K562 (cell line): ENCODE results near the gene MAP3K7. TPM values are rescaled to one million over a fixed set of nuclear protein-coding genes. Genes with fewer than 3 reads are reported as not detected.

Experiments used
- ATAC-seq: fragments of 200-7000 bp; cut with Tn5 transposase; 3 replicates; pipeline ENCODE4 v1.9.1; 2020; ENCODE audit warnings: moderate library complexity
- BruUV-seq: library from RNA; stranded (reverse); fragments of 400-500 nt; replicated peaks from 2 replicates; lab custom pipeline; 2021; lab: Mats Ljungman, UMichigan
- CTCF ChIA-PET: fragments of 300-600 bp; formaldehyde crosslinking; extraction: SDS; loops from one replicate; lab custom pipeline; 2021; ENCODE audit warnings: low intra/inter-chr PET ratio; lab: Yijun Ruan, JAX
- POLR2A ChIA-PET: fragments of 300-600, 350-650 bp; sonication (Branson Sonifier 250); formaldehyde crosslinking; extraction: SDS; loops from one replicate; lab custom pipeline; 2021; ENCODE audit warnings: antibody characterized with exemption, inconsistent platforms; lab: Yijun Ruan, JAX
- DNase-seq, 4 experiments: peaks; one replicate each; pipeline versions ENCODE4 v3.0.0 to v3.0.0-alpha.2; 2011 to 2018; ENCODE audit warnings: low spot score in 3 of 4, mixed read lengths in 3 of 4; ENCODE audit errors: extremely low read depth in 1 of 4
- FAIRE-seq: peaks from 2 replicates; lab custom pipeline; 2011; peaks lifted over from hg19 to GRCh38; lab: Jason Lieb, UNC
- H2AFZ ChIP-seq: 2 replicates; pipeline ENCODE4 v1.6.0; 2011; ENCODE audit warnings: low read depth, low read length, control low read depth, inconsistent platforms
- H3K27ac ChIP-seq: fragments of 200-600 bp; 3 replicates; pipeline ENCODE4 v1.8.0; 2011; ENCODE audit warnings: low read depth, mild to moderate bottlenecking, control low read depth, inconsistent platforms, low read length, moderate library complexity, mixed read lengths; ENCODE audit errors: extremely low read depth
- H3K27me3 ChIP-seq, 2 experiments: fragments of 300-600 bp in 1 of 2; 2 replicates in 1 of 2; 3 replicates in 1 of 2; pipeline versions ENCODE4 v1.6.0 to v1.8.0; 2011; ENCODE audit warnings: inconsistent platforms in 2 of 2, low read length in 2 of 2, mild to moderate bottlenecking in 1 of 2, mixed read lengths in 1 of 2, moderate library complexity in 1 of 2; ENCODE audit not compliant: control insufficient read depth in 2 of 2, insufficient read depth in 2 of 2
- H3K36me3 ChIP-seq: fragments of 300-600 bp; 3 replicates; pipeline ENCODE4 v1.8.0; 2011; ENCODE audit warnings: mild to moderate bottlenecking, low read length, inconsistent platforms; ENCODE audit not compliant: control insufficient read depth, insufficient read depth
- H3K4me1 ChIP-seq, 2 experiments: fragments of 200-600 bp in 1 of 2; replicated peaks in 1 of 2; 2 replicates in 1 of 2; 3 replicates in 1 of 2; pipeline versions ENCODE4 v1.5.1 to v1.8.0; 2011; ENCODE audit warnings: inconsistent platforms in 2 of 2, low read length in 2 of 2, mild to moderate bottlenecking in 1 of 2, mixed read lengths in 1 of 2, moderate library complexity in 1 of 2; ENCODE audit not compliant: control insufficient read depth in 2 of 2, insufficient read depth in 2 of 2
- H3K4me2 ChIP-seq: 2 replicates; pipeline ENCODE4 v1.6.1; 2011; ENCODE audit warnings: low read length, control low read depth, inconsistent platforms, mixed read lengths; ENCODE audit not compliant: insufficient read depth
- H3K4me3 ChIP-seq: fragments of 200-600 bp; sonication (generic), shearing (Covaris generic); 2 replicates; pipeline ENCODE4 v1.5.1; 2016; ENCODE audit warnings: control low read depth, inconsistent platforms
- H3K79me2 ChIP-seq: fragments of 200-600 bp; 3 replicates; pipeline ENCODE4 v1.8.0; 2011; ENCODE audit warnings: low read length, inconsistent platforms; ENCODE audit not compliant: control insufficient read depth, insufficient read depth
- H3K9ac ChIP-seq, 2 experiments: 2 replicates each; pipeline versions ENCODE4 v1.6.0 to v1.6.1; 2011; ENCODE audit warnings: low read depth in 2 of 2, low read length in 2 of 2, control low read depth in 1 of 2, inconsistent platforms in 1 of 2, mild to moderate bottlenecking in 1 of 2, mixed read lengths in 1 of 2; ENCODE audit not compliant: insufficient read depth in 1 of 2
- H3K9me1 ChIP-seq: one replicate; pipeline ENCODE4 v1.6.0; 2011; ENCODE audit warnings: inconsistent platforms, mild to moderate bottlenecking, low read length, moderate library complexity; ENCODE audit not compliant: control insufficient read depth, insufficient read depth
- H3K9me3 ChIP-seq: replicated peaks from 2 replicates; pipeline ENCODE4 v1.5.1; 2011; ENCODE audit warnings: low read depth, low read length, inconsistent platforms; ENCODE audit not compliant: control insufficient read depth, insufficient read depth
- H4K20me1 ChIP-seq: replicated peaks from 2 replicates; pipeline ENCODE4 v1.6.1; 2011; ENCODE audit warnings: low read length, inconsistent platforms, mixed read lengths; ENCODE audit not compliant: control insufficient read depth, insufficient read depth
- C11orf30 ChIP-seq: fragments of 450-650 bp; IDR thresholded peaks from 2 replicates; pipeline ENCODE4 v1.6.1; 2016; ENCODE audit warnings: low read depth, mild to moderate bottlenecking
- IFI16 ChIP-seq: fragments of 250-450 bp; sonication (Bioruptor Pico); IDR thresholded peaks from 2 replicates; pipeline ENCODE4 v2.1.2; 2022; ENCODE audit warnings: mild to moderate bottlenecking, inconsistent platforms
- MAFF ChIP-seq: IDR thresholded peaks from 2 replicates; pipeline ENCODE4 v1.6.1; 2012; ENCODE audit warnings: low read length, improper control_type of control experiment
- MAFG ChIP-seq: fragments of 450-650 bp; conservative IDR thresholded peaks from 2 replicates; pipeline ENCODE4 v1.6.1; 2016; ENCODE audit warnings: missing genetic modification characterization, missing compliant biosample characterization
- MAFK ChIP-seq: IDR thresholded peaks from 2 replicates; pipeline ENCODE4 v1.6.1; 2011; ENCODE audit warnings: low read length, improper control_type of control experiment
- SMAD1 ChIP-seq: fragments of 150-350 bp; IDR thresholded peaks from 2 replicates; pipeline ENCODE4 v1.6.1; 2014; ENCODE audit warnings: low read length, low read depth; ENCODE audit not compliant: partially characterized antibody
- ZBTB43 ChIP-seq: sonication (generic); formaldehyde crosslinking; IDR thresholded peaks from 2 replicates; pipeline ENCODE4 v1.8.0; 2023; ENCODE audit warnings: mild to moderate bottlenecking, missing genetic modification reagents
- ZNF316 ChIP-seq: fragments of 450-650 bp; IDR thresholded peaks from 2 replicates; pipeline ENCODE4 v1.6.1; 2016
- WGBS: fragments of 100-300 bp; shearing (Covaris generic); methylation state at CpG from one replicate; pipeline ENCODE4 v1.1.6; 2016; ENCODE audit warnings: low coverage, mixed read lengths; ENCODE audit not compliant: insufficient coverage; ENCODE audit errors: missing lambda C conversion rate; 5-methylcytosine and 5-hydroxymethylcytosine counted together
- in situ Hi-C: fragments of 300-500 bp; cut with MboI; formaldehyde crosslinking; loops from 4 replicates; pipeline ENCODE4 v1.15.0; 2018; ENCODE audit warnings: inconsistent platforms, mixed read lengths
- intact Hi-C: fragments of 100-400 bp; cut with micrococcal nuclease; formaldehyde crosslinking; loops from 2 replicates; pipeline ENCODE4 v1.14.2; 2022
- polyA plus RNA-seq, 8 experiments: library from polyadenylated mRNA; depleted of rRNA in 4 of 8; stranded (reverse) in 5 of 8; unstranded in 3 of 8; fragments of >200 nt; fragmentation: Nextera tagmentation in 2 of 8; fragmentation: Illumina TruSeq in 1 of 8; extraction: Ambion mirVana in 2 of 8; extraction: Trizol in 1 of 8; gene quantifications; 2 replicates each; pipeline versions ENCODE4 v1.2.1 to v1.2.3, GENCODE V29; 2011 to 2014; ENCODE audit warnings: inconsistent platforms in 1 of 8, missing spikeins in 1 of 8
- total RNA-seq, 7 experiments: library from RNA; depleted of rRNA in 6 of 7; stranded (reverse); fragments of >200 nt in 6 of 7; fragmentation: Illumina TruSeq in 2 of 7; extraction: Trizol in 2 of 7; gene quantifications; 2 replicates each; pipeline versions ENCODE4 v1.2.1 to v1.2.3, GENCODE V29; 2011 to 2021; ENCODE audit warnings: low replicate concordance in 1 of 7

MAP3K7 gene
- total and polyA plus RNA-seq, 9 of the 15 experiments (the other 6 are each of a cell fraction or from before 2014, with no cell fraction given) = 13.4 to 60.9 (median 34.8) TPM

DNA sequence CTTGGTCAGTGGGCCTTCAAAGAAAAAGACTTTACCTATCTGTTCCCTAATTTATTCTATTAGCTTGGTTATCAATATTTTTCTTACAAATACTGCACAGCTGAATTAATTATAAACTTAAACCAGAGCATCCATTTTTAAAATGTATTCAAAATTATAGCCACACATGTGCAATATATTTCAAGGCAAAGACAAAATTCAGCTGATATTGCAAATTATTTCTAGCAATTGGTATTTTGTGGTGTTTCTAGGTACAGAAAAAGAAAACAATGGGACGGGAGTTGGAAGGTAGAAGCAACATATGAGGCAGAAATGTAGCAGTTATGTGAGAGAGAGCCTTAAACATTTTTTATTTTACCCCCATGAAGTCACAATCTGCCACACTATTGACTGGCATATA, 64.9 kb downstream of the MAP3K7 start:
- Histone ChIP-seq H3K9ac (no peak overlapping the region), H3K4me3 (no peak overlapping the region), H3K4me2 (no peak overlapping the region), H3K4me1 (no peaks in the 10 kb centered on the region), H3K27me3 (no peaks in the 10 kb centered on the region), H2AFZ (no peak overlapping the region), H3K36me3 (peaks cover 55% of the 10 kb centered on the region; the same call in 2 of the 3 replicates), H3K9me3 (no peaks in the 10 kb centered on the region), H3K79me2 (no peaks in the 10 kb centered on the region), H4K20me1 (no peaks in the 10 kb centered on the region), H3K27ac (no peak overlapping the region), H3K9me1 (no peaks in the 10 kb centered on the region)
- in situ Hi-C loops (no loop called here), intact Hi-C loops (no loop called here)
- CTCF ChIA-PET = no interaction called here
- no peak for FAIRE-seq
- no peak for DNase-seq
- POLR2A ChIA-PET = interaction anchor here (1.1 kb wide), 1 partner anchor 12 kb away, joined by 3 read pairs; no protein-coding TSS in a partner anchor
- 91% methylated on average over 1 of the region's 1 CpG for WGBS
- TF ChIP-seq MAFF = peak; percentile 66
- no peak for TF ChIP-seq ZBTB43 (CRISPR knock-in tag)
- TF ChIP-seq MAFK = peak; percentile 68
- TF ChIP-seq IFI16 (CRISPR knock-in tag) = no peak
- peak; percentile 82 for TF ChIP-seq ZNF316
- no peak for TF ChIP-seq SMAD1
- TF ChIP-seq C11orf30 = peak; percentile 68; the same call in 1 of the 2 replicates
- peak; percentile 52 for TF ChIP-seq MAFG (tag)
- BruUV-seq = no TSS peak
- no peak for ATAC-seq
